HCT116 (cell line): Measurements from ENCODE around the gene CGRRF1. TPM values are rescaled to one million over a fixed set of nuclear protein-coding genes. Genes with fewer than 3 reads are reported as not detected.

Experiments
- ATAC-seq: fragments of 200-7000 bp; cut with Tn5 transposase; 2 replicates; pipeline ENCODE4 v1.9.1; 2020; ENCODE audit warnings: mild to moderate bottlenecking, moderate library complexity
- BruUV-seq: library from RNA; stranded (reverse); fragments of 400-500 nt; replicated peaks from 2 replicates; lab custom pipeline; 2021; lab: Mats Ljungman, UMichigan
- CTCF ChIA-PET: fragments of 300-600 bp; sonication (Branson Sonifier 250); formaldehyde crosslinking; loops from one replicate; lab custom pipeline; 2021; ENCODE audit warnings: antibody characterized with exemption; lab: Charles Lee
- POLR2A ChIA-PET: fragments of 300-600, 350-600 bp; sonication (Branson Sonifier 250); formaldehyde crosslinking; loops from one replicate; lab custom pipeline; 2021; ENCODE audit warnings: antibody characterized with exemption; lab: Charles Lee
- RAD21 ChIA-PET, 2 experiments: fragments of 300-600 bp; sonication (Branson Sonifier 250); formaldehyde crosslinking; loops; one replicate each; lab custom pipeline; 2023; ENCODE audit warnings: low total read pairs in 2 of 2; ENCODE audit not compliant: uncharacterized antibody in 2 of 2, unreplicated experiment in 2 of 2, low non-redundant PET in 1 of 2; lab: Charles Lee
- DNase-seq: peaks from one replicate; pipeline ENCODE4 v3.0.0-alpha.2; 2010; ENCODE audit warnings: low read depth, low spot score
- H2AFZ ChIP-seq: fragments of 200-600 bp; shearing (Covaris generic), sonication (generic); 2 replicates; pipeline ENCODE4 v1.6.1; 2017; ENCODE audit warnings: low read depth, mixed run types, mixed read lengths, antibody characterized with exemption, low read length; ENCODE audit not compliant: poor library complexity, severe bottlenecking
- H3K27ac ChIP-seq: 2 replicates; pipeline ENCODE4 v1.5.1; 2012; ENCODE audit warnings: low read depth, low read length
- H3K27me3 ChIP-seq: fragments of 200-600 bp; sonication (generic); 2 replicates; pipeline ENCODE4 v1.6.1; 2016; ENCODE audit warnings: mixed run types, low read length, mixed read lengths; ENCODE audit not compliant: insufficient read depth
- H3K36me3 ChIP-seq, 2 experiments: fragments of 200-500 bp in 1 of 2; fragments of 200-600 bp in 1 of 2; sonication (Bioruptor generic) in 1 of 2; sonication (generic) in 1 of 2; 2 replicates each; pipeline versions ENCODE4 v1.5.1 to v1.6.1; 2014 to 2016; ENCODE audit warnings: low read length in 2 of 2, inconsistent platforms in 1 of 2, mixed read lengths in 1 of 2, mixed run types in 1 of 2; ENCODE audit not compliant: insufficient read depth in 2 of 2, control insufficient read depth in 1 of 2
- H3K4me1 ChIP-seq, 2 experiments: fragments of 200-600 bp in 1 of 2; sonication (generic) in 1 of 2; 2 replicates each; pipeline versions ENCODE4 v1.5.1 to v1.6.1; 2012 to 2017; ENCODE audit warnings: low read length in 2 of 2, inconsistent platforms in 1 of 2, mild to moderate bottlenecking in 1 of 2, mixed read lengths in 1 of 2, mixed run types in 1 of 2, moderate library complexity in 1 of 2; ENCODE audit not compliant: insufficient read depth in 2 of 2, control insufficient read depth in 1 of 2
- H3K4me2 ChIP-seq: fragments of 200-600 bp; sonication (generic); 2 replicates; pipeline ENCODE4 v1.6.1; 2017; ENCODE audit warnings: mixed run types, low read length, mixed read lengths
- H3K4me3 ChIP-seq, 2 experiments: fragments of 200-600 bp in 1 of 2; sonication (generic) in 1 of 2; replicated peaks in 1 of 2; 2 replicates each; pipeline ENCODE4 v1.5.1; 2011 to 2016; ENCODE audit warnings: low read length in 2 of 2, control low read depth in 1 of 2, low read depth in 1 of 2, mild to moderate bottlenecking in 1 of 2, mixed read lengths in 1 of 2, mixed run types in 1 of 2
- H3K79me2 ChIP-seq: fragments of 200-600 bp; sonication (generic); 2 replicates; pipeline ENCODE4 v1.6.1; 2017; ENCODE audit warnings: mild to moderate bottlenecking, mixed run types, low read length, moderate library complexity, mixed read lengths; ENCODE audit not compliant: insufficient read depth
- H3K9ac ChIP-seq: fragments of 200-600 bp; sonication (generic); 2 replicates; pipeline ENCODE4 v1.6.1; 2016; ENCODE audit warnings: low read length, mixed read lengths
- H3K9me2 ChIP-seq: fragments of 200-600 bp; sonication (generic), shearing (Covaris generic); 2 replicates; pipeline ENCODE4 v1.6.1; 2017; ENCODE audit warnings: mixed run types, mild to moderate bottlenecking, moderate library complexity; ENCODE audit not compliant: insufficient read depth
- H3K9me3 ChIP-seq, 2 experiments: fragments of 200-500 bp in 1 of 2; fragments of 200-600 bp in 1 of 2; sonication (Bioruptor generic) in 1 of 2; sonication (generic) in 1 of 2; 2 replicates each; pipeline ENCODE4 v1.6.1; 2014 to 2017; ENCODE audit warnings: low read length in 2 of 2, mixed read lengths in 2 of 2, inconsistent platforms in 1 of 2, low read depth in 1 of 2, mild to moderate bottlenecking in 1 of 2, mixed run types in 1 of 2, moderate library complexity in 1 of 2; ENCODE audit not compliant: control insufficient read depth in 1 of 2, insufficient read depth in 1 of 2
- H4K20me1 ChIP-seq: fragments of 200-600 bp; sonication (generic), shearing (Covaris generic); 2 replicates; pipeline ENCODE4 v1.6.1; 2017; ENCODE audit warnings: mixed run types, mild to moderate bottlenecking, moderate library complexity; ENCODE audit not compliant: insufficient read depth
- ELF1 ChIP-seq: IDR thresholded peaks from 2 replicates; pipeline ENCODE4 v1.6.1; 2012; ENCODE audit warnings: low read depth, borderline replicate concordance
- EZH2 ChIP-seq: fragments of 200-600 bp; sonication (generic); IDR thresholded peaks from 2 replicates; pipeline ENCODE4 v1.6.1; 2017; ENCODE audit warnings: antibody characterized with exemption, mixed run types
- EZH2phosphoT487 ChIP-seq: fragments of 200-600 bp; IDR thresholded peaks from 2 replicates; pipeline ENCODE4 v1.6.1; 2018; ENCODE audit warnings: antibody characterized with exemption, borderline replicate concordance
- JUND ChIP-seq: IDR thresholded peaks from 2 replicates; pipeline ENCODE4 v1.6.1; 2012
- POLR2A ChIP-seq: IDR thresholded peaks from 2 replicates; pipeline ENCODE4 v1.7.0; 2011; ENCODE audit warnings: borderline replicate concordance; ENCODE audit not compliant: insufficient read depth, insufficient read length; ENCODE audit errors: extremely low read depth
- POLR2AphosphoS5 ChIP-seq: IDR thresholded peaks from 2 replicates; pipeline ENCODE4 v1.6.1; 2011; ENCODE audit warnings: mild to moderate bottlenecking, low read depth, low read length, moderate library complexity
- TCF7L2 ChIP-seq: IDR thresholded peaks from 2 replicates; pipeline ENCODE4 v1.7.0; 2011; ENCODE audit warnings: borderline replicate concordance, inconsistent platforms; ENCODE audit not compliant: insufficient read depth, insufficient read length; ENCODE audit errors: extremely low read depth
- ZNF274 ChIP-seq: fragments of 200-500 bp; sonication (Bioruptor generic); IDR thresholded peaks from 2 replicates; pipeline ENCODE4 v1.6.1; 2014; ENCODE audit warnings: mild to moderate bottlenecking, low read depth, low read length, inconsistent platforms
- intact Hi-C: fragments of 100-400 bp; cut with micrococcal nuclease; formaldehyde crosslinking; loops from 2 replicates; pipeline ENCODE4 v1.10.0; 2022
- total RNA-seq: library from RNA; stranded (reverse); gene quantifications from one replicate; pipeline ENCODE4 v1.2.1, GENCODE V29; 2021; ENCODE audit not compliant: unreplicated experiment
- TF ChIP-seq, protein P1 (sequence below): IDR thresholded peaks from 2 replicates; pipeline ENCODE4 v1.6.1; 2011; ENCODE audit warnings: mild to moderate bottlenecking, low read length, moderate library complexity; ENCODE audit not compliant: insufficient replicate concordance; ENCODE audit errors: extremely low read depth
- TF ChIP-seq, protein P2 (sequence below), 3 experiments: fragments of 200-600 bp in 1 of 3; sonication (generic) in 1 of 3; IDR thresholded peaks in 2 of 3; conservative IDR thresholded peaks in 1 of 3; 2 replicates each; pipeline ENCODE4 v1.5.1; 2012 to 2017; ENCODE audit warnings: low read depth in 2 of 3, low read length in 2 of 3, antibody characterized with exemption in 1 of 3, borderline replicate concordance in 1 of 3, control low read depth in 1 of 3, mild to moderate bottlenecking in 1 of 3, mixed read lengths in 1 of 3, mixed run types in 1 of 3, moderate library complexity in 1 of 3; ENCODE audit not compliant: insufficient read depth in 1 of 3

The CGRRF1 gene
- total RNA-seq, 1 experiment from 2014 or later: 15.9 TPM

DNA sequence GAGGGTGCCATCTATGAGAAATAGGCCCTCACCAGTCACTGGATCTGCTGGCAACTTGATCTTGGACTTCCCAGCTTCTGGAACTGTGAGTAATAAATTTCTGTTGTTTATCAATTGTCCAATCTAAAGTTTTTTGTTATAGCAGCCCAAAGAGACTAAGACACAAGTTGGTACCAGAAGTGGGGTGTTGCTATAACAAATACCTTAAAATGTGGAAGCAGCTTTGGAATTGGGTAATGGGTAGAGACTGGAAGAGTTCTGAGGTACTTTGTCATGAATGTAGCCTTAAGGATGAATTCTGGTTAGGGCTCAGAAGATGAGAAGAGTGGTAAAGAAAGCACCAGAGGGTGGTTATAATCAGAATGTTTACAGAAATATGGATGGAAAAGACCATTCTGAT lies 42.4 kb upstream of the CGRRF1 start:
- ChIA-PET RAD21 (no interaction called here), CTCF (no interaction called here), POLR2A (no interaction called here)
- Histone ChIP-seq H3K27me3 (no peaks in the 10 kb centered on the region), H3K79me2 (no peaks in the 10 kb centered on the region), H3K4me3 (no peak overlapping the region), H2AFZ (no peak overlapping the region), H3K4me2 (no peak overlapping the region), H3K9me3 (peaks cover 0 to 6% of the 10 kb centered on the region in 2 experiments; a peak in 2 of 4 replicates), H3K4me1 (peaks cover 0 to 6% of the 10 kb centered on the region in 2 experiments; a peak in 1 of 4 replicates), H3K9ac (no peak overlapping the region), H3K9me2 (no peaks in the 10 kb centered on the region), H4K20me1 (no peaks in the 10 kb centered on the region), H3K27ac (no peak overlapping the region), H3K36me3 (no peaks in the 10 kb centered on the region)
- ATAC-seq (no peak), DNase-seq (no peak)
- no TSS peak for BruUV-seq
- intact Hi-C loops: no loop called here
- TF ChIP-seq EZH2 (no peak), TCF7L2 (no peak), ELF1 (no peak), EZH2phosphoT487 (no peak), POLR2A (no peak), ZNF274 (no peak), JUND (no peak), POLR2AphosphoS5 (no peak)
- TF ChIP-seq, protein P1, sequence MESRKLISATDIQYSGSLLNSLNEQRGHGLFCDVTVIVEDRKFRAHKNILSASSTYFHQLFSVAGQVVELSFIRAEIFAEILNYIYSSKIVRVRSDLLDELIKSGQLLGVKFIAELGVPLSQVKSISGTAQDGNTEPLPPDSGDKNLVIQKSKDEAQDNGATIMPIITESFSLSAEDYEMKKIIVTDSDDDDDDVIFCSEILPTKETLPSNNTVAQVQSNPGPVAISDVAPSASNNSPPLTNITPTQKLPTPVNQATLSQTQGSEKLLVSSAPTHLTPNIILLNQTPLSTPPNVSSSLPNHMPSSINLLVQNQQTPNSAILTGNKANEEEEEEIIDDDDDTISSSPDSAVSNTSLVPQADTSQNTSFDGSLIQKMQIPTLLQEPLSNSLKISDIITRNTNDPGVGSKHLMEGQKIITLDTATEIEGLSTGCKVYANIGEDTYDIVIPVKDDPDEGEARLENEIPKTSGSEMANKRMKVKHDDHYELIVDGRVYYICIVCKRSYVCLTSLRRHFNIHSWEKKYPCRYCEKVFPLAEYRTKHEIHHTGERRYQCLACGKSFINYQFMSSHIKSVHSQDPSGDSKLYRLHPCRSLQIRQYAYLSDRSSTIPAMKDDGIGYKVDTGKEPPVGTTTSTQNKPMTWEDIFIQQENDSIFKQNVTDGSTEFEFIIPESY: no peak
- TF ChIP-seq, protein P2, sequence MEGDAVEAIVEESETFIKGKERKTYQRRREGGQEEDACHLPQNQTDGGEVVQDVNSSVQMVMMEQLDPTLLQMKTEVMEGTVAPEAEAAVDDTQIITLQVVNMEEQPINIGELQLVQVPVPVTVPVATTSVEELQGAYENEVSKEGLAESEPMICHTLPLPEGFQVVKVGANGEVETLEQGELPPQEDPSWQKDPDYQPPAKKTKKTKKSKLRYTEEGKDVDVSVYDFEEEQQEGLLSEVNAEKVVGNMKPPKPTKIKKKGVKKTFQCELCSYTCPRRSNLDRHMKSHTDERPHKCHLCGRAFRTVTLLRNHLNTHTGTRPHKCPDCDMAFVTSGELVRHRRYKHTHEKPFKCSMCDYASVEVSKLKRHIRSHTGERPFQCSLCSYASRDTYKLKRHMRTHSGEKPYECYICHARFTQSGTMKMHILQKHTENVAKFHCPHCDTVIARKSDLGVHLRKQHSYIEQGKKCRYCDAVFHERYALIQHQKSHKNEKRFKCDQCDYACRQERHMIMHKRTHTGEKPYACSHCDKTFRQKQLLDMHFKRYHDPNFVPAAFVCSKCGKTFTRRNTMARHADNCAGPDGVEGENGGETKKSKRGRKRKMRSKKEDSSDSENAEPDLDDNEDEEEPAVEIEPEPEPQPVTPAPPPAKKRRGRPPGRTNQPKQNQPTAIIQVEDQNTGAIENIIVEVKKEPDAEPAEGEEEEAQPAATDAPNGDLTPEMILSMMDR (IDR thresholded peaks at IDR 0.05 in 2 of 3, conservative IDR thresholded peaks at IDR 0.05 in 1 of 3; ENCODE audit: borderline replicate concordance in 1 of 3, insufficient read depth in 1 of 3, low read depth in 2 of 3, low read length in 2 of 3): no peak
